Ureter (tissue), 1 donor: ENCODE data around the gene PNLDC1. TPM values are rescaled to one million over a fixed set of nuclear protein-coding genes. Genes with fewer than 3 reads are reported as not detected.
A peak's percentile ranks its signal among the peaks of the same experiment; 100 is the strongest.

ENCODE experiments used
- DNase-seq: peaks from one replicate; pipeline ENCODE4 v3.0.0-alpha.2; 2020; ENCODE audit warnings: low spot score
- total RNA-seq: library from RNA; stranded (reverse); gene quantifications from one replicate; pipeline ENCODE4 v1.2.4, GENCODE V29; 2023
- donor health status: DM: yes; HTN: yes; CAD: no.

PNLDC1 gene
- not detected for total RNA-seq

GRCh38 chr6:159800141-159800865 lies at the start of gene PNLDC1:
Gene PNLDC1 (plus strand): TSS chr6:159800276. CDS start chr6:159800308, 32 bp downstream.
- no peak for DNase-seq

GRCh38 chr6:159751448-159751847 lies 48.6 kb upstream of the PNLDC1 start:
- no peak for DNase-seq

GRCh38 chr6:159753081-159753872 lies 46.8 kb upstream of the PNLDC1 start:
- DNase-seq, result no peak

- DNase-seq, result no peak
Observed at GRCh38 chr6:159754401-159754800, 45.7 kb upstream of the PNLDC1 start.

- no peak for DNase-seq
Observed at GRCh38 chr6:159754959-159755914, 44.8 kb upstream of the PNLDC1 start.

- no peak for DNase-seq
Observed at GRCh38 chr6:159756508-159756907, 43.6 kb upstream of the PNLDC1 start.

GRCh38 chr6:159758031-159759001 lies 41.8 kb upstream of the PNLDC1 start:
- DNase-seq, result no peak

- no peak for DNase-seq
Observed at GRCh38 chr6:159759645-159760044, 40.4 kb upstream of the PNLDC1 start.

GRCh38 chr6:159760602-159761057 lies 39.4 kb upstream of the PNLDC1 start:
- DNase-seq, result no peak

GRCh38 chr6:159761129-159761872 lies 38.8 kb upstream of the PNLDC1 start:
- no peak for DNase-seq

GRCh38 chr6:159761873-159762680 lies 38.0 kb upstream of the PNLDC1 start, which contains the start of gene ACAT2:
Gene ACAT2 (plus strand): TSS chr6:159762045. CDS start chr6:159762088, 43 bp downstream.
- DNase-seq, result peak; percentile 97

GRCh38 chr6:159762681-159763293 lies 37.3 kb upstream of the PNLDC1 start:
- DNase-seq, result no peak

GRCh38 chr6:159766906-159767305 lies 33.2 kb upstream of the PNLDC1 start:
- DNase-seq, result no peak

- no peak for DNase-seq
Observed at GRCh38 chr6:159769470-159769869, 30.6 kb upstream of the PNLDC1 start.

- no peak for DNase-seq
Observed at GRCh38 chr6:159772196-159772595, 27.9 kb upstream of the PNLDC1 start.

- DNase-seq, result no peak
Observed at GRCh38 chr6:159777240-159777904, 22.7 kb upstream of the PNLDC1 start.

GRCh38 chr6:159778131-159778530 lies 21.9 kb upstream of the PNLDC1 start:
- DNase-seq, result no peak

- no peak for DNase-seq
Observed at GRCh38 chr6:159778542-159779103, 21.5 kb upstream of the PNLDC1 start.
